Measurements from ENCODE around the gene PRKCE. TPM values are rescaled to one million over a fixed set of nuclear protein-coding genes. Genes with fewer than 3 reads are reported as not detected.

The PRKCE gene
- total and polyA plus RNA-seq, 7 experiments from 2014 or later: 1.4 to 37.9 (median 19.5) TPM

DNA sequence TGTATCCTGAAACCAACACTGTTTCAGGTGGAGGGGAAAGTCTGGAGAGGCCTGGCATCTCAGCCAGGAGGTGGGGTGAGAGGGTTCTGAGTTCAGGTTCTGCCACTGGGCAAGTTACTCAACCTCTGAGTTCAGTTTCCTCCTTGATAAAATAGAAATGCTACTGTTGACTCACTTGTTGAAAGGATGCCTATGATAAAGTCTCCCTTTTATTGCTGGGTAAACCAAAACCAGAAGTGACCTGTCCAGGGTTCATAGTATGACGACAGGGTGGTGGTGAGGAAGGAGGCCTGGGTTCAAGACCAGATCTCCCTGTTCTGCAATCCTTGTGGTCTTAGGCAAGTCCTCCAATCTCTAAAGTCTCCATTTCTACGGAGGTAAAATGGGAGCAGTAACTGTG is 232.7 kb downstream of the PRKCE start:
- intact Hi-C loops (cut with micrococcal nuclease): no loop called here
- no peak for DNase-seq
- Mint-ChIP-seq H3K36me3 (peaks cover 0 to 17% (median 6%) of the 10 kb centered on the region in 5 donors), H3K9me3 (no peaks in the 10 kb centered on the region), H3K27ac (no peak overlapping the region), H3K4me1 (peaks cover 4 to 25% (median 15%) of the 10 kb centered on the region in 7 donors), H3K4me3 (no peak overlapping the region), H3K27me3 (no peaks in the 10 kb centered on the region)
- Histone ChIP-seq H3K36me3 (ENCODE audit: control insufficient read depth in 2 of 3, insufficient read depth in 3 of 3, low read length in 3 of 3) (no peaks in the 10 kb centered on the region), H3K4me1 (ENCODE audit: control insufficient read depth in 2 of 2, insufficient read depth in 2 of 2, low read length in 2 of 2) (peaks cover 0 to 8% of the 10 kb centered on the region in 2 donors), H3K9me3 (ENCODE audit: control insufficient read depth in 2 of 3, low read length in 3 of 3) (no peaks in the 10 kb centered on the region), H3K4me3 (ENCODE audit: low read length) (no peak overlapping the region), H3K27ac (ENCODE audit: low read depth, low read length) (no peak overlapping the region), H3K27me3 (ENCODE audit: control insufficient read depth in 2 of 2, insufficient read depth in 2 of 2, low read length in 2 of 2) (no peaks in the 10 kb centered on the region)
- CTCF ChIA-PET: no interaction called here
- POLR2A ChIA-PET: no interaction called here
- ATAC-seq: no peak

DNA sequence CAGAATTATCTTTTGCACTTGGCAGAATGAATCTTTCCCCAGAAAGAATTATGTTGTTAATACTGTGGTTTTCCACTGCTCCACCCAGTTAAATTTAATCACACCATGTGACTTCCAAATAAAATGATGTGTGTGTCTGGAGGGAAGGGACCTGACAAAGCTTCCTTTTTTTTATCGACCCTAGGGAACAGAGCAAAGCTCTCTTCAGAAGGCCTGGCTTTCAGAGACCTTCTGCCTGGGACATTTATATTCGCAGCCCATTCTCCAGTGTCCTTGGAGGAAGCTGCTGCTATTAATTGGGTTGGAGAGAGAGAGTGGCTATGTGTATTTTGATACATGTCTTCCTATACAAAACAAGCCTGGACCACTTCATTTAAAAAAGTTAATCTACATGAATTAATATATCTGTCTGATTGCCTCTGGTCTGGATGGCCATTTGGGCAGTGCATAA is 233.7 kb downstream of the PRKCE start:
- Mint-ChIP-seq H3K36me3 (peaks cover 0 to 12% (median 2%) of the 10 kb centered on the region in 5 donors), H3K4me3 (no peak overlapping the region), H3K9me3 (no peaks in the 10 kb centered on the region), H3K27me3 (no peaks in the 10 kb centered on the region), H3K27ac (peak overlapping the region in 1 of 9 donors; percentile 10), H3K4me1 (peaks cover 8 to 31% (median 25%) of the 10 kb centered on the region in 7 donors)
- Histone ChIP-seq H3K4me3 (ENCODE audit: low read length) (no peak overlapping the region), H3K4me1 (ENCODE audit: control insufficient read depth in 2 of 2, insufficient read depth in 2 of 2, low read length in 2 of 2) (peaks cover 0 to 16% of the 10 kb centered on the region in 2 donors), H3K36me3 (ENCODE audit: control insufficient read depth in 2 of 3, insufficient read depth in 3 of 3, low read length in 3 of 3) (no peaks in the 10 kb centered on the region), H3K27me3 (ENCODE audit: control insufficient read depth in 2 of 2, insufficient read depth in 2 of 2, low read length in 2 of 2) (no peaks in the 10 kb centered on the region), H3K27ac (ENCODE audit: low read depth, low read length) (no peak overlapping the region), H3K9me3 (ENCODE audit: control insufficient read depth in 2 of 3, low read length in 3 of 3) (no peaks in the 10 kb centered on the region)
- ATAC-seq (no peak), DNase-seq (no peak)
- intact Hi-C loops (cut with micrococcal nuclease): no loop called here
- ChIA-PET CTCF (interaction anchor here (0.6 kb wide), 1 partner anchor 167 kb away, joined by 5 read pairs; no protein-coding TSS in a partner anchor), POLR2A (interaction anchor here (0.6 to 0.7 kb wide), 2 partner anchors 11 to 23 kb away, joined by 3 to 4 read pairs; no protein-coding TSS in a partner anchor)

DNA sequence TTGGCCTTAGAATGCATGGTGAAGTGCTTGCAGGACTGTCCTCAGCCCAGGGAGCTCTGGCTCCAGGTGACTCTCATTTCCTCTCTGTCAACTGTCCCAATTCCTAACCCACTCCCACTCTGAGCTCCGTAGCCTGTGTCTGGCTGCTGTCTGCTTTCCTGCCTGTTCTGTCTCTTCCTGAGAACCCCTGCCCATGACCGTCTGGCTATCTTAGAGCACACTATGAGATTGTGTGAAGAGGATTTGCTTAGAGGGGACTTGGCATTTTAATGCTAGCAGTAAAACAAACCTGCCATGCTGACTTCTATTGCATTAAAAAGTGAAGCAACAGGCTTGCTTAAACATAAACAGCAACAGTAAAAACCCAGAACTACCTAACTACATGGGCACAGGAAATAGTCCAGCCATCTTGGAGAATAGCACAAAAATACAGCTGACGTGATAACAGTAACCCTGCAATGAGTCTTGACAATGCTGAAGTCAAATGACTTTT is 234.7 kb downstream of the PRKCE start:
- peaks cover 0 to 27% of the 10 kb centered on the region in 2 donors for H3K4me1 ChIP-seq (ENCODE audit: control insufficient read depth in 2 of 2, insufficient read depth in 2 of 2, low read length in 2 of 2)
- H3K4me3 ChIP-seq (ENCODE audit: low read length): no peak overlapping the region
- no peak overlapping the region for H3K27ac ChIP-seq (ENCODE audit: low read depth, low read length)
- H3K4me3 Mint-ChIP-seq: peak overlapping the region in 1 of 10 donors; percentile 20
- H3K4me1 Mint-ChIP-seq: peaks cover 15 to 39% (median 36%) of the 10 kb centered on the region in 7 donors
- no peaks in the 10 kb centered on the region for H3K27me3 ChIP-seq (ENCODE audit: control insufficient read depth in 2 of 2, insufficient read depth in 2 of 2, low read length in 2 of 2)
- no peaks in the 10 kb centered on the region for H3K9me3 ChIP-seq (ENCODE audit: control insufficient read depth in 2 of 3, low read length in 3 of 3)
- ChIA-PET POLR2A (no interaction called here), CTCF (no interaction called here)
- H3K27ac Mint-ChIP-seq: peak overlapping the region in 3 of 9 donors; percentile 39 to 86 (median 64)
- intact Hi-C loops (cut with micrococcal nuclease): no loop called here
- no peak for ATAC-seq
- H3K27me3 Mint-ChIP-seq: no peaks in the 10 kb centered on the region
- DNase-seq: no peak
- peaks cover 0 to 12% (median 2%) of the 10 kb centered on the region in 5 donors for H3K36me3 Mint-ChIP-seq
- no peaks in the 10 kb centered on the region for H3K9me3 Mint-ChIP-seq
- no peaks in the 10 kb centered on the region for H3K36me3 ChIP-seq (ENCODE audit: control insufficient read depth in 2 of 3, insufficient read depth in 3 of 3, low read length in 3 of 3)

- H3K4me3 Mint-ChIP-seq: no peak overlapping the region
- POLR2A ChIA-PET: no interaction called here
- Histone ChIP-seq H3K27me3 (ENCODE audit: control insufficient read depth in 2 of 2, insufficient read depth in 2 of 2, low read length in 2 of 2) (no peaks in the 10 kb centered on the region), H3K27ac (ENCODE audit: low read depth, low read length) (no peak overlapping the region), H3K4me3 (ENCODE audit: low read length) (no peak overlapping the region), H3K4me1 (ENCODE audit: control insufficient read depth in 2 of 2, insufficient read depth in 2 of 2, low read length in 2 of 2) (peaks cover 0 to 40% of the 10 kb centered on the region in 2 donors), H3K9me3 (ENCODE audit: control insufficient read depth in 2 of 3, low read length in 3 of 3) (no peaks in the 10 kb centered on the region), H3K36me3 (ENCODE audit: control insufficient read depth in 2 of 3, insufficient read depth in 3 of 3, low read length in 3 of 3) (no peaks in the 10 kb centered on the region)
- CTCF ChIA-PET: no interaction called here
- intact Hi-C loops (cut with micrococcal nuclease): no loop called here
- DNase-seq (no peak), ATAC-seq (no peak)
- peaks cover 33 to 58% (median 49%) of the 10 kb centered on the region in 7 donors for H3K4me1 Mint-ChIP-seq
- no peak overlapping the region for H3K27ac Mint-ChIP-seq
- H3K9me3 Mint-ChIP-seq: no peaks in the 10 kb centered on the region
- no peaks in the 10 kb centered on the region for H3K27me3 Mint-ChIP-seq
- H3K36me3 Mint-ChIP-seq: peaks cover 0 to under 1% (median 0%) of the 10 kb centered on the region in 5 donors
Measured at GRCh38 chr2:45888167-45888566, 236.7 kb downstream of the PRKCE start.

DNA sequence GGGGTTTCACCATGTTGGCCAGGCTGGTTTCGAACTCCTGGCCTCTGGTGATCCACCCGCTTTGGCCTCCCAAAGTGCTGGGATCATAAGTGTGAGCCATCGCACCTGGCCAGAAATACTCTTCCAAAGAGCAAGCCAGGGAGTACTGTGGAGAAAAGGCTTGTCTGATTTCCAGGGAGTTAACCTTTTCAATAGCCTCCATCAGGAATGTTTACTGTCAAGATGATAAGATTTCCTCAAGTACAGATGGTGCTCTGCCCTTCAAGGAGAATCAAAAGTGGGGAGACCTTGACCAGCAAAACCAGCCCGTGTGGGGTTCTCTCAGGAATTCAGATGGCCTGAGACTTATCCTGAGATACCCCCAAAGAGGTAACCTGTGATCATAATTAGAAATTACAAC is 237.2 kb downstream of the PRKCE start:
- Mint-ChIP-seq H3K4me1 (peaks cover 33 to 58% (median 49%) of the 10 kb centered on the region in 7 donors), H3K9me3 (no peaks in the 10 kb centered on the region), H3K27me3 (no peaks in the 10 kb centered on the region), H3K4me3 (peak overlapping the region in 5 of 10 donors; percentile 53 to 71 (median 58)), H3K27ac (peak overlapping the region in 4 of 9 donors; percentile 49 to 84 (median 66)), H3K36me3 (no peaks in the 10 kb centered on the region)
- no peak for ATAC-seq
- DNase-seq: no peak
- Histone ChIP-seq H3K27me3 (ENCODE audit: control insufficient read depth in 2 of 2, insufficient read depth in 2 of 2, low read length in 2 of 2) (no peaks in the 10 kb centered on the region), H3K9me3 (ENCODE audit: control insufficient read depth in 2 of 3, low read length in 3 of 3) (no peaks in the 10 kb centered on the region), H3K36me3 (ENCODE audit: control insufficient read depth in 2 of 3, insufficient read depth in 3 of 3, low read length in 3 of 3) (no peaks in the 10 kb centered on the region), H3K4me3 (ENCODE audit: low read length) (no peak overlapping the region), H3K27ac (ENCODE audit: low read depth, low read length) (no peak overlapping the region), H3K4me1 (ENCODE audit: control insufficient read depth in 2 of 2, insufficient read depth in 2 of 2, low read length in 2 of 2) (peaks cover 0 to 40% of the 10 kb centered on the region in 2 donors)
- intact Hi-C loops (cut with micrococcal nuclease): no loop called here
- ChIA-PET POLR2A (interaction anchor here (1.1 kb wide), 1 partner anchor 18 kb away, joined by 3 read pairs; no protein-coding TSS in a partner anchor), CTCF (no interaction called here)

- intact Hi-C loops (cut with micrococcal nuclease): no loop called here
- no peaks in the 10 kb centered on the region for H3K9me3 ChIP-seq (ENCODE audit: control insufficient read depth in 2 of 3, low read length in 3 of 3)
- Mint-ChIP-seq H3K9me3 (no peaks in the 10 kb centered on the region), H3K4me1 (peaks cover 33 to 58% (median 49%) of the 10 kb centered on the region in 7 donors), H3K4me3 (peak overlapping the region in 9 of 10 donors; percentile 3 to 76 (median 58)), H3K27me3 (no peaks in the 10 kb centered on the region), H3K36me3 (no peaks in the 10 kb centered on the region), H3K27ac (peak overlapping the region in 7 of 9 donors; percentile 40 to 84 (median 71))
- no peaks in the 10 kb centered on the region for H3K27me3 ChIP-seq (ENCODE audit: control insufficient read depth in 2 of 2, insufficient read depth in 2 of 2, low read length in 2 of 2)
- H3K36me3 ChIP-seq (ENCODE audit: control insufficient read depth in 2 of 3, insufficient read depth in 3 of 3, low read length in 3 of 3): no peaks in the 10 kb centered on the region
- H3K4me1 ChIP-seq (ENCODE audit: control insufficient read depth in 2 of 2, insufficient read depth in 2 of 2, low read length in 2 of 2): peaks cover 0 to 40% of the 10 kb centered on the region in 2 donors
- H3K27ac ChIP-seq (ENCODE audit: low read depth, low read length): no peak overlapping the region
- peak in 7 of 9 donors; percentile 54 to 76 (median 64) for DNase-seq
- ChIA-PET POLR2A (interaction anchor here (1.1 to 1.3 kb wide), 2 partner anchors 12 to 17 kb away, joined by 3 to 4 read pairs; no protein-coding TSS in a partner anchor), CTCF (interaction anchor here (0.6 kb wide), 1 partner anchor 204 kb away, joined by 3 read pairs; no protein-coding TSS in a partner anchor)
- H3K4me3 ChIP-seq (ENCODE audit: low read length): no peak overlapping the region
- peak; percentile 87 for ATAC-seq
Measured at GRCh38 chr2:45889053-45889452, 237.6 kb downstream of the PRKCE start.
